Measurements from ENCODE around the gene NFATC1.

DNA sequence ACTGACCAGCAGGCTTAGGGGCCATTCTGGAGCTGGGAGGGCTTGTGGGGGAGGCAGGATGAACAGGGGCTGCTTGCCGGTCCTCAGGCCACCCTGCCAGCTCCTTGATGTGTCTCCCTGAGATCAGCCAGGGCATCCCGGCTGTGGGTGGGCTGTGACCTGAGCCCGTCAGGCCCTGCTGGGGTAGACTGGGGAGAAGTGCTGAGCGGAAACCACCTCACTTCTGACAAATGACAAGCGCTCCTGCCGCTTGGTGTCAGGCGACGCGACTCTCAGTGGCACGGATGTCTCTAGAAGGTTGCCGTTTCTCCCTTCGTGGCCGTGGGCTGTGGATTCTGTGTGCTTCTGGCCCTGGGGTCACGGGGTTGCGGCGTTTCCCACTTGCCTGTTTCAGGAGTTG lies 45.7 kb downstream of the NFATC1 start:
- TF ChIP-seq, protein P1, sequence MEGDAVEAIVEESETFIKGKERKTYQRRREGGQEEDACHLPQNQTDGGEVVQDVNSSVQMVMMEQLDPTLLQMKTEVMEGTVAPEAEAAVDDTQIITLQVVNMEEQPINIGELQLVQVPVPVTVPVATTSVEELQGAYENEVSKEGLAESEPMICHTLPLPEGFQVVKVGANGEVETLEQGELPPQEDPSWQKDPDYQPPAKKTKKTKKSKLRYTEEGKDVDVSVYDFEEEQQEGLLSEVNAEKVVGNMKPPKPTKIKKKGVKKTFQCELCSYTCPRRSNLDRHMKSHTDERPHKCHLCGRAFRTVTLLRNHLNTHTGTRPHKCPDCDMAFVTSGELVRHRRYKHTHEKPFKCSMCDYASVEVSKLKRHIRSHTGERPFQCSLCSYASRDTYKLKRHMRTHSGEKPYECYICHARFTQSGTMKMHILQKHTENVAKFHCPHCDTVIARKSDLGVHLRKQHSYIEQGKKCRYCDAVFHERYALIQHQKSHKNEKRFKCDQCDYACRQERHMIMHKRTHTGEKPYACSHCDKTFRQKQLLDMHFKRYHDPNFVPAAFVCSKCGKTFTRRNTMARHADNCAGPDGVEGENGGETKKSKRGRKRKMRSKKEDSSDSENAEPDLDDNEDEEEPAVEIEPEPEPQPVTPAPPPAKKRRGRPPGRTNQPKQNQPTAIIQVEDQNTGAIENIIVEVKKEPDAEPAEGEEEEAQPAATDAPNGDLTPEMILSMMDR (IDR thresholded peaks at IDR 0.05) = no peak
- no peak for TF ChIP-seq POLR2A (IDR thresholded peaks at IDR 0.05)

All from thyroid gland (tissue), 4 donors.